Endothelial cell of umbilical vein (primary cell): ENCODE results near the gene SEMA4C. TPM values are rescaled to one million over a fixed set of nuclear protein-coding genes. Genes with fewer than 3 reads are reported as not detected.

Experiments
- BruUV-seq: library from RNA; stranded (reverse); fragments of 400-500 nt; replicated peaks from 2 replicates; lab custom pipeline; 2021; lab: Mats Ljungman, UMichigan
- CTCF ChIA-PET: fragments of 300-600, 350-600 bp; sonication (Branson Sonifier 250); formaldehyde crosslinking; loops from one replicate; lab custom pipeline; 2021; ENCODE audit warnings: antibody characterized with exemption, inconsistent platforms; lab: Charles Lee
- POLR2A ChIA-PET: fragments of 300-600, 350-600 bp; sonication (Branson Sonifier 250); formaldehyde crosslinking; loops from one replicate; lab custom pipeline; 2021; ENCODE audit warnings: antibody characterized with exemption, inconsistent platforms; lab: Charles Lee
- DNase-seq: peaks from one replicate; pipeline ENCODE4 v3.0.0-alpha.2; 2011; ENCODE audit warnings: low read depth, low spot score
- FAIRE-seq: peaks from 2 replicates; lab custom pipeline; 2011; peaks lifted over from hg19 to GRCh38; lab: Jason Lieb, UNC
- H2AFZ ChIP-seq: 2 replicates; pipeline ENCODE4 v1.6.0; 2012; ENCODE audit warnings: low read depth, low read length, control low read depth, inconsistent platforms
- H3K27ac ChIP-seq: 2 replicates; pipeline ENCODE4 v1.5.1; 2011; ENCODE audit warnings: low read depth, mild to moderate bottlenecking, control low read depth, low read length, moderate library complexity; ENCODE audit not compliant: insufficient read depth
- H3K27me3 ChIP-seq, 2 experiments: 2 replicates each; pipeline versions ENCODE4 v1.6.0 to v1.6.1; 2011; ENCODE audit warnings: low read length in 2 of 2, mixed read lengths in 1 of 2; ENCODE audit not compliant: control insufficient read depth in 2 of 2, insufficient read depth in 2 of 2
- H3K36me3 ChIP-seq, 2 experiments: 2 replicates in 1 of 2; 3 replicates in 1 of 2; pipeline ENCODE4 v1.5.1; 2011; ENCODE audit warnings: low read length in 2 of 2, mild to moderate bottlenecking in 1 of 2, moderate library complexity in 1 of 2; ENCODE audit not compliant: control insufficient read depth in 2 of 2, insufficient read depth in 2 of 2; ENCODE audit errors: extremely low read depth in 1 of 2
- H3K4me1 ChIP-seq: 3 replicates; pipeline ENCODE4 v1.5.1; 2011; ENCODE audit warnings: mild to moderate bottlenecking, low read length; ENCODE audit not compliant: control insufficient read depth, insufficient read depth; ENCODE audit errors: extremely low read depth
- H3K4me2 ChIP-seq: 2 replicates; pipeline ENCODE4 v1.6.1; 2011; ENCODE audit warnings: low read length, control low read depth, mixed read lengths; ENCODE audit not compliant: insufficient read depth
- H3K4me3 ChIP-seq, 3 experiments: fragments of 200-600 bp in 1 of 3; sonication (generic), shearing (Covaris generic) in 1 of 3; replicated peaks in 1 of 3; 2 replicates each; pipeline ENCODE4 v1.5.1; 2011 to 2016; ENCODE audit warnings: control low read depth in 3 of 3, low read length in 3 of 3, mild to moderate bottlenecking in 2 of 3, inconsistent platforms in 1 of 3, low read depth in 1 of 3, moderate library complexity in 1 of 3; ENCODE audit not compliant: insufficient read depth in 1 of 3
- H3K79me2 ChIP-seq: 2 replicates; pipeline ENCODE4 v1.6.0; 2012; ENCODE audit warnings: low read length, inconsistent platforms; ENCODE audit not compliant: control insufficient read depth, insufficient read depth
- H3K9ac ChIP-seq: replicated peaks from 2 replicates; pipeline ENCODE3; 2011; ENCODE audit warnings: low read length, control low read depth; ENCODE audit not compliant: insufficient read depth; ENCODE audit errors: extremely low read depth
- H3K9me1 ChIP-seq: replicated peaks from 3 replicates; pipeline ENCODE4 v1.6.0; 2011; ENCODE audit warnings: mild to moderate bottlenecking, low read length; ENCODE audit not compliant: control insufficient read depth, insufficient read depth; ENCODE audit errors: extremely low read depth
- H3K9me3 ChIP-seq: replicated peaks from 2 replicates; pipeline ENCODE4 v1.5.1; 2012; ENCODE audit warnings: low read length, inconsistent platforms; ENCODE audit not compliant: control insufficient read depth, insufficient read depth
- H4K20me1 ChIP-seq: replicated peaks from 2 replicates; pipeline ENCODE3; 2011; ENCODE audit warnings: mild to moderate bottlenecking, low read length; ENCODE audit not compliant: control insufficient read depth, insufficient read depth; ENCODE audit errors: extremely low read depth
- CTCF ChIP-seq, 2 donors: IDR thresholded peaks; 1 replicate in 1 of 2; 2 replicates in 1 of 2; pipeline ENCODE4 v1.5.1; 2011; ENCODE audit warnings: low read length in 2 of 2, mild to moderate bottlenecking in 2 of 2, moderate library complexity in 2 of 2, control low read depth in 1 of 2, inconsistent platforms in 1 of 2, low read depth in 1 of 2; ENCODE audit not compliant: insufficient read depth in 1 of 2; ENCODE audit errors: extremely low read depth in 1 of 2
- EZH2 ChIP-seq: IDR thresholded peaks from 2 replicates; pipeline ENCODE4 v1.6.1; 2012; ENCODE audit warnings: borderline replicate concordance, low read depth, mild to moderate bottlenecking, moderate library complexity, low read length, inconsistent platforms; ENCODE audit not compliant: severe bottlenecking
- FOS ChIP-seq: IDR thresholded peaks from 2 replicates; pipeline ENCODE4 v1.6.1; 2011; ENCODE audit warnings: mild to moderate bottlenecking, low read length, moderate library complexity, borderline replicate concordance; ENCODE audit not compliant: insufficient read depth
- GATA2 ChIP-seq: IDR thresholded peaks from 2 replicates; pipeline ENCODE4 v1.7.0; 2011; ENCODE audit warnings: low read depth, mild to moderate bottlenecking, moderate library complexity, mixed read lengths, low read length; ENCODE audit not compliant: insufficient read length, insufficient read depth
- JUN ChIP-seq: IDR thresholded peaks from 2 replicates; pipeline ENCODE4 v1.6.1; 2011; ENCODE audit warnings: borderline replicate concordance, low read depth; ENCODE audit not compliant: insufficient read length, insufficient read depth
- MAX ChIP-seq: IDR thresholded peaks from 2 replicates; pipeline ENCODE4 v1.6.1; 2011; ENCODE audit not compliant: insufficient read depth, insufficient read length
- MYC ChIP-seq: IDR thresholded peaks from one replicate; pipeline ENCODE4 v1.6.1; 2011; ENCODE audit warnings: mild to moderate bottlenecking, low read depth, low read length
- POLR2A ChIP-seq: IDR thresholded peaks from 2 replicates; pipeline ENCODE4 v1.6.1; 2012; ENCODE audit warnings: low read depth, mild to moderate bottlenecking, control low read depth, low read length
- POLR2AphosphoS5 ChIP-seq: IDR thresholded peaks from 2 replicates; pipeline ENCODE4 v1.6.1; 2012; ENCODE audit warnings: low read depth, mild to moderate bottlenecking, control low read depth, low read length, moderate library complexity; ENCODE audit not compliant: insufficient read depth
- dilution Hi-C: fragments of 300-500 bp; cut with MboI; formaldehyde crosslinking; loops from one replicate; pipeline ENCODE4 v1.15.0; 2019; ENCODE audit warnings: low sequenced_read_pairs; ENCODE audit not compliant: extremely low pct_ligation_motif_present
- intact Hi-C: fragments of 100-400 bp; cut with micrococcal nuclease; formaldehyde crosslinking; loops from one replicate; pipeline ENCODE4 v1.10.0; 2022
- polyA plus RNA-seq, 4 experiments: library from polyadenylated mRNA; depleted of rRNA in 3 of 4; stranded (reverse) in 3 of 4; unstranded in 1 of 4; fragments of >200 nt; gene quantifications; 2 replicates each; pipeline versions ENCODE4 v1.2.1 to v1.2.3, GENCODE V29; 2011 to 2012; ENCODE audit warnings: missing spikeins in 1 of 4
- total RNA-seq: library from RNA; stranded (reverse); gene quantifications from 2 replicates; pipeline ENCODE4 v1.2.3, GENCODE V29; 2021

Gene SEMA4C
- total and polyA plus RNA-seq, 2 donors (not counting 3 experiments of a cell fraction or from before 2014, with no cell fraction given), result 16.4 to 17.3 TPM

GRCh38 chr2:96832408-96832753, 37.5 kb downstream of the SEMA4C start:
- Histone ChIP-seq H3K36me3 (peaks cover 2 to 30% of the 10 kb centered on the region in 2 experiments), H3K4me3 (no peak overlapping the region), H3K9me3 (no peaks in the 10 kb centered on the region), H3K4me2 (no peak overlapping the region), H3K27me3 (no peaks in the 10 kb centered on the region), H3K79me2 (no peaks in the 10 kb centered on the region), H2AFZ (no peak overlapping the region), H4K20me1 (no peaks in the 10 kb centered on the region), H3K9me1 (no peaks in the 10 kb centered on the region), H3K4me1 (no peaks in the 10 kb centered on the region), H3K9ac (no peak overlapping the region), H3K27ac (no peak overlapping the region)
- no peak for TF ChIP-seq EZH2
- no peak for TF ChIP-seq FOS
- no peak for TF ChIP-seq POLR2AphosphoS5
- no peak for TF ChIP-seq POLR2A
- no peak for TF ChIP-seq MAX
- no peak for TF ChIP-seq GATA2
- TF ChIP-seq CTCF (IDR thresholded peaks at IDR 0.05; ENCODE audit: extremely low read depth in 1 of 2, insufficient read depth in 1 of 2, low read depth in 1 of 2, low read length in 2 of 2), result no peak
- TF ChIP-seq JUN, result no peak
- no peak for TF ChIP-seq MYC
- ChIA-PET POLR2A (no interaction called here), CTCF (interaction anchor here (1.2 kb wide), 1 partner anchor 10 kb away, joined by 3 read pairs; no protein-coding TSS in a partner anchor)
- DNase-seq (no peak), FAIRE-seq (no peak)
- intact Hi-C loops, result no loop called here
- BruUV-seq, result no TSS peak
- dilution Hi-C loops, result no loop called here
